H1 (cell line): Measurements from ENCODE around the gene OCEL1.

Experiments
- EGR1 ChIP-seq: IDR thresholded peaks from 2 replicates; pipeline ENCODE4 v1.6.1; 2011; ENCODE audit warnings: low read depth, low read length, borderline replicate concordance
- EZH2 ChIP-seq: fragments of 200-600 bp; sonication (generic); IDR thresholded peaks from 2 replicates; pipeline ENCODE4 v1.7.1; 2012; ENCODE audit warnings: low read depth, mild to moderate bottlenecking, moderate library complexity, low read length, inconsistent platforms; ENCODE audit not compliant: severe bottlenecking
- POLR2AphosphoS5 ChIP-seq: IDR thresholded peaks from 2 replicates; pipeline ENCODE4 v1.6.1; 2011; ENCODE audit warnings: low read depth, low read length
- RAD21 ChIP-seq, 2 experiments: IDR thresholded peaks in 1 of 2; conservative IDR thresholded peaks in 1 of 2; 2 replicates each; pipeline ENCODE4 v1.6.1; 2011; ENCODE audit warnings: low read depth in 2 of 2, low read length in 2 of 2, improper control_type of control experiment in 1 of 2, inconsistent platforms in 1 of 2, mild to moderate bottlenecking in 1 of 2, moderate library complexity in 1 of 2
- SAP30 ChIP-seq: fragments of 300-600 bp; sonication (generic); IDR thresholded peaks from 2 replicates; pipeline ENCODE4 v1.7.1; 2012; ENCODE audit warnings: low read length, moderate library complexity, mild to moderate bottlenecking, inconsistent platforms; ENCODE audit not compliant: insufficient read depth, insufficient replicate concordance
- USF2 ChIP-seq: IDR thresholded peaks from 2 replicates; pipeline ENCODE4 v1.6.1; 2011; ENCODE audit warnings: low read length, improper control_type of control experiment
- TF ChIP-seq, protein P1 (sequence below), 3 experiments: IDR thresholded peaks; 1 replicate in 2 of 3; 2 replicates in 1 of 3; pipeline versions ENCODE4 v1.5.1 to v1.6.1; 2011; ENCODE audit warnings: low read length in 3 of 3, mild to moderate bottlenecking in 3 of 3, inconsistent platforms in 2 of 3, low read depth in 1 of 3, moderate library complexity in 1 of 3; ENCODE audit not compliant: insufficient read depth in 1 of 3; ENCODE audit errors: control extremely low read depth in 1 of 3

- TF ChIP-seq USF2 (peak; percentile 91), POLR2AphosphoS5 (no peak), RAD21 (IDR thresholded peaks at IDR 0.05 in 1 of 2, conservative IDR thresholded peaks at IDR 0.05 in 1 of 2; ENCODE audit: low read depth in 2 of 2, low read length in 2 of 2) (no peak), SAP30 (no peak), EZH2 (no peak), EGR1 (no peak)
- TF ChIP-seq, protein P1, sequence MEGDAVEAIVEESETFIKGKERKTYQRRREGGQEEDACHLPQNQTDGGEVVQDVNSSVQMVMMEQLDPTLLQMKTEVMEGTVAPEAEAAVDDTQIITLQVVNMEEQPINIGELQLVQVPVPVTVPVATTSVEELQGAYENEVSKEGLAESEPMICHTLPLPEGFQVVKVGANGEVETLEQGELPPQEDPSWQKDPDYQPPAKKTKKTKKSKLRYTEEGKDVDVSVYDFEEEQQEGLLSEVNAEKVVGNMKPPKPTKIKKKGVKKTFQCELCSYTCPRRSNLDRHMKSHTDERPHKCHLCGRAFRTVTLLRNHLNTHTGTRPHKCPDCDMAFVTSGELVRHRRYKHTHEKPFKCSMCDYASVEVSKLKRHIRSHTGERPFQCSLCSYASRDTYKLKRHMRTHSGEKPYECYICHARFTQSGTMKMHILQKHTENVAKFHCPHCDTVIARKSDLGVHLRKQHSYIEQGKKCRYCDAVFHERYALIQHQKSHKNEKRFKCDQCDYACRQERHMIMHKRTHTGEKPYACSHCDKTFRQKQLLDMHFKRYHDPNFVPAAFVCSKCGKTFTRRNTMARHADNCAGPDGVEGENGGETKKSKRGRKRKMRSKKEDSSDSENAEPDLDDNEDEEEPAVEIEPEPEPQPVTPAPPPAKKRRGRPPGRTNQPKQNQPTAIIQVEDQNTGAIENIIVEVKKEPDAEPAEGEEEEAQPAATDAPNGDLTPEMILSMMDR (IDR thresholded peaks at IDR 0.05; ENCODE audit: control extremely low read depth in 1 of 3, insufficient read depth in 1 of 3, low read depth in 1 of 3, low read length in 3 of 3) = no peak
Measured at GRCh38 chr19:17264641-17264979, 38.6 kb downstream of the OCEL1 start, which contains the start of gene USHBP1.
